Measurements from ENCODE around the gene TDRD6.

DNA sequence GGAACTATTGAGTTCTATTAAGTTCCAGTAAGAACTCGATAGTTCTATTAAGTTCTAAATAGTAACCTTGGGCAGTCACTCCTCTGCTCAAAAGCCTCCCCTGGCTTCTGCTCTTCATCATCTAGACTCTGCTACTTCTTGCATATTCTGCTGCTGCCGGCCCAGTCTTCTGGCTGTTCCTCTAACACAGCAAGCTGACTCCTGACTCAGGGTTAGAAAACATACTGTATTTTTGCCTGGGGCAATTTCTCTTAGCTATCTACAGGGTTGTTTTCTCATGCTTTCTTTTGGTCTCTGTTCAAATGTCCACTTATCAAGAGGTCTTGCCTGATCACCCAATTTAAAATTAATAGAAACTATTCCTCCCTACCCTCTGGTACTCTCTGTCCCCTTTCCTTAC is 20.3 kb upstream of the TDRD6 start:
- no peak for TF ChIP-seq POLR2A (IDR thresholded peaks at IDR 0.05)
- TF ChIP-seq, protein P1, sequence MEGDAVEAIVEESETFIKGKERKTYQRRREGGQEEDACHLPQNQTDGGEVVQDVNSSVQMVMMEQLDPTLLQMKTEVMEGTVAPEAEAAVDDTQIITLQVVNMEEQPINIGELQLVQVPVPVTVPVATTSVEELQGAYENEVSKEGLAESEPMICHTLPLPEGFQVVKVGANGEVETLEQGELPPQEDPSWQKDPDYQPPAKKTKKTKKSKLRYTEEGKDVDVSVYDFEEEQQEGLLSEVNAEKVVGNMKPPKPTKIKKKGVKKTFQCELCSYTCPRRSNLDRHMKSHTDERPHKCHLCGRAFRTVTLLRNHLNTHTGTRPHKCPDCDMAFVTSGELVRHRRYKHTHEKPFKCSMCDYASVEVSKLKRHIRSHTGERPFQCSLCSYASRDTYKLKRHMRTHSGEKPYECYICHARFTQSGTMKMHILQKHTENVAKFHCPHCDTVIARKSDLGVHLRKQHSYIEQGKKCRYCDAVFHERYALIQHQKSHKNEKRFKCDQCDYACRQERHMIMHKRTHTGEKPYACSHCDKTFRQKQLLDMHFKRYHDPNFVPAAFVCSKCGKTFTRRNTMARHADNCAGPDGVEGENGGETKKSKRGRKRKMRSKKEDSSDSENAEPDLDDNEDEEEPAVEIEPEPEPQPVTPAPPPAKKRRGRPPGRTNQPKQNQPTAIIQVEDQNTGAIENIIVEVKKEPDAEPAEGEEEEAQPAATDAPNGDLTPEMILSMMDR (IDR thresholded peaks at IDR 0.05): no peak

Data from thyroid gland (tissue), 4 donors.